Thyroid gland (tissue), 4 donors: ENCODE measurements around the gene EIF2S1.

ENCODE experiments used
- POLR2A ChIP-seq, 2 donors: fragments of 450-650 bp; IDR thresholded peaks; one replicate each; pipeline ENCODE4 v1.6.1; 2017; ENCODE audit warnings: antibody characterized with exemption in 2 of 2, mild to moderate bottlenecking in 2 of 2, moderate library complexity in 1 of 2
- TF ChIP-seq, protein P1 (sequence below), 6 experiments: fragments of 200-600 bp in 3 of 6; fragments of 450-650 bp in 3 of 6; sonication (generic) in 3 of 6; IDR thresholded peaks; one replicate each; pipeline ENCODE4 v1.5.1; 2016 to 2019; ENCODE audit warnings: antibody characterized with exemption in 6 of 6, mild to moderate bottlenecking in 2 of 6, inconsistent platforms in 1 of 6, moderate library complexity in 1 of 6

GRCh38 chr14:67387195-67387594 lies 27.1 kb downstream of the EIF2S1 start:
- no peak for TF ChIP-seq POLR2A (IDR thresholded peaks at IDR 0.05)
- TF ChIP-seq, protein P1, sequence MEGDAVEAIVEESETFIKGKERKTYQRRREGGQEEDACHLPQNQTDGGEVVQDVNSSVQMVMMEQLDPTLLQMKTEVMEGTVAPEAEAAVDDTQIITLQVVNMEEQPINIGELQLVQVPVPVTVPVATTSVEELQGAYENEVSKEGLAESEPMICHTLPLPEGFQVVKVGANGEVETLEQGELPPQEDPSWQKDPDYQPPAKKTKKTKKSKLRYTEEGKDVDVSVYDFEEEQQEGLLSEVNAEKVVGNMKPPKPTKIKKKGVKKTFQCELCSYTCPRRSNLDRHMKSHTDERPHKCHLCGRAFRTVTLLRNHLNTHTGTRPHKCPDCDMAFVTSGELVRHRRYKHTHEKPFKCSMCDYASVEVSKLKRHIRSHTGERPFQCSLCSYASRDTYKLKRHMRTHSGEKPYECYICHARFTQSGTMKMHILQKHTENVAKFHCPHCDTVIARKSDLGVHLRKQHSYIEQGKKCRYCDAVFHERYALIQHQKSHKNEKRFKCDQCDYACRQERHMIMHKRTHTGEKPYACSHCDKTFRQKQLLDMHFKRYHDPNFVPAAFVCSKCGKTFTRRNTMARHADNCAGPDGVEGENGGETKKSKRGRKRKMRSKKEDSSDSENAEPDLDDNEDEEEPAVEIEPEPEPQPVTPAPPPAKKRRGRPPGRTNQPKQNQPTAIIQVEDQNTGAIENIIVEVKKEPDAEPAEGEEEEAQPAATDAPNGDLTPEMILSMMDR (IDR thresholded peaks at IDR 0.05): no peak
